Neural progenitor cell (in vitro differentiated cells): Measurements from ENCODE around the gene IPP.

Experiments
- CTCF ChIP-seq: fragments of 200-600 bp; sonication (generic); IDR thresholded peaks from 2 replicates; pipeline ENCODE4 v1.5.1; 2017; ENCODE audit warnings: antibody characterized with exemption, mild to moderate bottlenecking
- EZH2phosphoT487 ChIP-seq: fragments of 200-600 bp; sonication (generic); IDR thresholded peaks from 2 replicates; pipeline ENCODE4 v1.6.1; 2017; ENCODE audit warnings: antibody characterized with exemption

GRCh38 chr1:45750298-45751038, at the start of gene IPP:
- TF ChIP-seq CTCF (no peak), EZH2phosphoT487 (no peak)
